ENCODE measurements around the gene ORC3. TPM values are rescaled to one million over a fixed set of nuclear protein-coding genes. Genes with fewer than 3 reads are reported as not detected.

The ORC3 gene
- total and polyA plus RNA-seq, 2 donors (not counting 3 experiments of a cell fraction or from before 2014, with no cell fraction given), result 9.2 to 17.9 TPM

- POLR2A ChIA-PET, result no interaction called here
- peak overlapping the region; percentile 18 for H3K4me2 ChIP-seq (ENCODE audit: insufficient read depth, low read length)
- no peak for DNase-seq (ENCODE audit: low read depth, low spot score)
- H3K27me3 ChIP-seq (ENCODE audit: control insufficient read depth in 2 of 2, insufficient read depth in 2 of 2, low read length in 2 of 2), result no peaks in the 10 kb centered on the region
- H3K27ac ChIP-seq (ENCODE audit: insufficient read depth, low read depth, low read length), result no peak overlapping the region
- CTCF ChIA-PET, result no interaction called here
- no peak for FAIRE-seq
- H3K79me2 ChIP-seq (ENCODE audit: control insufficient read depth, insufficient read depth, low read length), result no peaks in the 10 kb centered on the region
- dilution Hi-C loops (cut with MboI; ENCODE audit: extremely low pct_ligation_motif_present, low sequenced_read_pairs) (no loop called here), intact Hi-C loops (cut with micrococcal nuclease) (no loop called here)
- H2AFZ ChIP-seq (ENCODE audit: low read depth, low read length), result no peak overlapping the region
- H3K4me3 ChIP-seq (replicated peaks in 1 of 3; ENCODE audit: insufficient read depth in 1 of 3, low read depth in 1 of 3, low read length in 3 of 3), result no peak overlapping the region
- no peak overlapping the region for H3K9ac ChIP-seq (replicated peaks; ENCODE audit: extremely low read depth, insufficient read depth, low read length)
- H3K9me1 ChIP-seq (replicated peaks; ENCODE audit: control insufficient read depth, extremely low read depth, insufficient read depth, low read length), result no peaks in the 10 kb centered on the region
- TF ChIP-seq CTCF (IDR thresholded peaks at IDR 0.05; ENCODE audit: extremely low read depth in 1 of 2, insufficient read depth in 1 of 2, low read depth in 1 of 2, low read length in 2 of 2), result no peak
- TF ChIP-seq JUN (IDR thresholded peaks at IDR 0.05; ENCODE audit: borderline replicate concordance, insufficient read depth, insufficient read length, low read depth), result no peak
- TF ChIP-seq POLR2A (IDR thresholded peaks at IDR 0.05; ENCODE audit: low read depth, low read length), result no peak
- no peak for TF ChIP-seq EZH2 (IDR thresholded peaks at IDR 0.05; ENCODE audit: borderline replicate concordance, low read depth, low read length, severe bottlenecking)
- no peak for TF ChIP-seq MAX (IDR thresholded peaks at IDR 0.05; ENCODE audit: insufficient read depth, insufficient read length)
- TF ChIP-seq GATA2 (IDR thresholded peaks at IDR 0.05; ENCODE audit: insufficient read depth, insufficient read length, low read depth, low read length), result no peak
- TF ChIP-seq MYC (IDR thresholded peaks at IDR 0.05; ENCODE audit: low read depth, low read length), result no peak
- no peak for TF ChIP-seq POLR2AphosphoS5 (IDR thresholded peaks at IDR 0.05; ENCODE audit: insufficient read depth, low read depth, low read length)
- no peak for TF ChIP-seq FOS (IDR thresholded peaks at IDR 0.05; ENCODE audit: borderline replicate concordance, insufficient read depth, low read length)
- no peaks in the 10 kb centered on the region for H3K9me3 ChIP-seq (replicated peaks; ENCODE audit: control insufficient read depth, insufficient read depth, low read length)
- no TSS peak for BruUV-seq (replicated peaks)
- peaks cover 4 to 5% of the 10 kb centered on the region in 2 experiments for H3K36me3 ChIP-seq (ENCODE audit: control insufficient read depth in 2 of 2, extremely low read depth in 1 of 2, insufficient read depth in 2 of 2, low read length in 2 of 2)
- H4K20me1 ChIP-seq (replicated peaks; ENCODE audit: control insufficient read depth, extremely low read depth, insufficient read depth, low read length), result no peaks in the 10 kb centered on the region
- H3K4me1 ChIP-seq (ENCODE audit: control insufficient read depth, extremely low read depth, insufficient read depth, low read length), result no peaks in the 10 kb centered on the region
These were observed 48.9 kb upstream of the ORC3 start for GRCh38 chr6:87541041-87541440.
